ENCODE data around the gene GAREM1.

GAREM1 gene

DNA sequence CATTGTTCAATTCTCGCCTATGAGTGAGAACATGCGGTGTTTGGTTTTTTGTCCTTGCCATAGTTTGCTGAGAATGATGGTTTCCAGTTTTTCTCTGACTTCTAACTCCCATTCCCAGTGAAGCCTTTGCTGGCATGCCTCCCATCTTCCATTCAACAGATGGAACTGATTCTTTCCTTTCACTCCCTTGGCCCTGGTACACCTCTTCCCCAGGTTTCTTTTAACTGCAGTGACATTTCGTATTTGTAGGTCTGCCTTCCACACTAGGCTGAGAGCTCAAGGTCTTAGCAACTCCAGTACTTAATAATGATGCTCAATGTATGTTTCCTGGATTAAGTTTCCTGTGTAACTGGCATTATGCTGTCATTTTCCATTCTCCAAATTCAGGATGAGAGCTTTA, 48.5 kb downstream of the GAREM1 start:
- H2BK120ac ChIP-seq (ENCODE audit: low read depth, low read length): no peak overlapping the region
- no peak overlapping the region for H2BK15ac ChIP-seq (replicated peaks; ENCODE audit: low read depth)
- WGBS (ENCODE audit: extremely low coverage, insufficient coverage, low lambda C conversion rate): no CpG with 5 or more reads among the region's 3 CpGs
- H3K4ac ChIP-seq (ENCODE audit: low read depth, low read length): no peak overlapping the region
- H3K27me3 ChIP-seq (ENCODE audit: insufficient read depth, low read length, poor library complexity): no peaks in the 10 kb centered on the region
- no peak overlapping the region for H3K23ac ChIP-seq (ENCODE audit: low read length)
- H3K36me3 ChIP-seq (ENCODE audit: control insufficient read depth, insufficient read depth, low read length): no peaks in the 10 kb centered on the region
- DNase-seq: no peak
- H4K8ac ChIP-seq (ENCODE audit: low read depth, low read length): no peak overlapping the region
- H3K79me2 ChIP-seq (ENCODE audit: control insufficient read depth, insufficient read depth, low read length): no peaks in the 10 kb centered on the region
- no peak overlapping the region for H4K5ac ChIP-seq (ENCODE audit: low read length)
- H3K4me2 ChIP-seq (ENCODE audit: low read length): no peak overlapping the region
- no peaks in the 10 kb centered on the region for H3K79me1 ChIP-seq (ENCODE audit: low read length)
- H3K18ac ChIP-seq (ENCODE audit: low read length): no peak overlapping the region
- no peak overlapping the region for H3K56ac ChIP-seq (ENCODE audit: low read length)
- H3K4me1 ChIP-seq (ENCODE audit: control insufficient read depth, low read depth, low read length): no peaks in the 10 kb centered on the region
- no peak overlapping the region for H3K27ac ChIP-seq (ENCODE audit: low read depth, low read length)
- H2BK5ac ChIP-seq (ENCODE audit: low read length): no peak overlapping the region
- no peak overlapping the region for H3K9ac ChIP-seq (ENCODE audit: low read length)
- H3K4me3 ChIP-seq (ENCODE audit: low read length): no peak overlapping the region
- no peak overlapping the region for H2AK5ac ChIP-seq (ENCODE audit: low read length)

GRCh38 chr18:32420084-32420750, 50.5 kb downstream of the GAREM1 start:
- Histone ChIP-seq H2AK5ac (ENCODE audit: low read length) (no peak overlapping the region), H3K27ac (ENCODE audit: low read depth, low read length) (no peak overlapping the region), H3K4me3 (ENCODE audit: low read length) (no peak overlapping the region), H3K4me2 (ENCODE audit: low read length) (no peak overlapping the region), H3K56ac (ENCODE audit: low read length) (no peak overlapping the region), H3K18ac (ENCODE audit: low read length) (no peak overlapping the region), H3K4me1 (ENCODE audit: control insufficient read depth, low read depth, low read length) (no peaks in the 10 kb centered on the region), H3K27me3 (ENCODE audit: insufficient read depth, low read length, poor library complexity) (no peaks in the 10 kb centered on the region), H3K79me1 (ENCODE audit: low read length) (no peaks in the 10 kb centered on the region), H2BK15ac (replicated peaks; ENCODE audit: low read depth) (no peak overlapping the region), H2BK120ac (ENCODE audit: low read depth, low read length) (no peak overlapping the region), H3K23ac (ENCODE audit: low read length) (no peak overlapping the region), H3K4ac (ENCODE audit: low read depth, low read length) (no peak overlapping the region), H2BK5ac (ENCODE audit: low read length) (no peak overlapping the region), H4K8ac (ENCODE audit: low read depth, low read length) (no peak overlapping the region), H3K36me3 (ENCODE audit: control insufficient read depth, insufficient read depth, low read length) (no peaks in the 10 kb centered on the region), H3K79me2 (ENCODE audit: control insufficient read depth, insufficient read depth, low read length) (no peaks in the 10 kb centered on the region), H3K9ac (ENCODE audit: low read length) (no peak overlapping the region), H4K5ac (ENCODE audit: low read length) (no peak overlapping the region)
- DNase-seq: no peak
- WGBS (ENCODE audit: extremely low coverage, insufficient coverage, low lambda C conversion rate): no CpG with 5 or more reads among the region's 5 CpGs

GRCh38 chr18:32418148-32418547, 52.5 kb downstream of the GAREM1 start:
- H3K27me3 ChIP-seq (ENCODE audit: insufficient read depth, low read length, poor library complexity): no peaks in the 10 kb centered on the region
- no peak overlapping the region for H3K18ac ChIP-seq (ENCODE audit: low read length)
- no peak overlapping the region for H4K5ac ChIP-seq (ENCODE audit: low read length)
- H4K8ac ChIP-seq (ENCODE audit: low read depth, low read length): no peak overlapping the region
- no peak overlapping the region for H2BK120ac ChIP-seq (ENCODE audit: low read depth, low read length)
- H2BK5ac ChIP-seq (ENCODE audit: low read length): no peak overlapping the region
- no peak overlapping the region for H3K4me3 ChIP-seq (ENCODE audit: low read length)
- H3K23ac ChIP-seq (ENCODE audit: low read length): no peak overlapping the region
- H3K9ac ChIP-seq (ENCODE audit: low read length): no peak overlapping the region
- no peak overlapping the region for H3K27ac ChIP-seq (ENCODE audit: low read depth, low read length)
- H2AK5ac ChIP-seq (ENCODE audit: low read length): no peak overlapping the region
- no peak overlapping the region for H3K4ac ChIP-seq (ENCODE audit: low read depth, low read length)
- WGBS (ENCODE audit: extremely low coverage, insufficient coverage, low lambda C conversion rate): no CpG with 5 or more reads among the region's 5 CpGs
- no peak overlapping the region for H2BK15ac ChIP-seq (replicated peaks; ENCODE audit: low read depth)
- no peaks in the 10 kb centered on the region for H3K4me1 ChIP-seq (ENCODE audit: control insufficient read depth, low read depth, low read length)
- H3K79me1 ChIP-seq (ENCODE audit: low read length): no peaks in the 10 kb centered on the region
- no peaks in the 10 kb centered on the region for H3K79me2 ChIP-seq (ENCODE audit: control insufficient read depth, insufficient read depth, low read length)
- no peak overlapping the region for H3K4me2 ChIP-seq (ENCODE audit: low read length)
- H3K56ac ChIP-seq (ENCODE audit: low read length): no peak overlapping the region
- no peak for DNase-seq
- no peaks in the 10 kb centered on the region for H3K36me3 ChIP-seq (ENCODE audit: control insufficient read depth, insufficient read depth, low read length)

GRCh38 chr18:32405588-32405987, 65.1 kb downstream of the GAREM1 start:
- H4K5ac ChIP-seq (ENCODE audit: low read length): no peak overlapping the region
- H3K4me1 ChIP-seq (ENCODE audit: control insufficient read depth, low read depth, low read length): no peaks in the 10 kb centered on the region
- no peak overlapping the region for H3K4ac ChIP-seq (ENCODE audit: low read depth, low read length)
- no peak overlapping the region for H2BK15ac ChIP-seq (replicated peaks; ENCODE audit: low read depth)
- no peak overlapping the region for H2AK5ac ChIP-seq (ENCODE audit: low read length)
- no peak overlapping the region for H3K27ac ChIP-seq (ENCODE audit: low read depth, low read length)
- H3K23ac ChIP-seq (ENCODE audit: low read length): no peak overlapping the region
- H3K79me2 ChIP-seq (ENCODE audit: control insufficient read depth, insufficient read depth, low read length): no peaks in the 10 kb centered on the region
- no peak overlapping the region for H2BK5ac ChIP-seq (ENCODE audit: low read length)
- no peaks in the 10 kb centered on the region for H3K36me3 ChIP-seq (ENCODE audit: control insufficient read depth, insufficient read depth, low read length)
- H3K4me2 ChIP-seq (ENCODE audit: low read length): no peak overlapping the region
- no peaks in the 10 kb centered on the region for H3K79me1 ChIP-seq (ENCODE audit: low read length)
- no peak overlapping the region for H2BK120ac ChIP-seq (ENCODE audit: low read depth, low read length)
- no peak overlapping the region for H3K9ac ChIP-seq (ENCODE audit: low read length)
- no peak overlapping the region for H3K56ac ChIP-seq (ENCODE audit: low read length)
- no peaks in the 10 kb centered on the region for H3K27me3 ChIP-seq (ENCODE audit: insufficient read depth, low read length, poor library complexity)
- WGBS (ENCODE audit: extremely low coverage, insufficient coverage, low lambda C conversion rate): no CpG with 5 or more reads among the region's 2 CpGs
- H4K8ac ChIP-seq (ENCODE audit: low read depth, low read length): no peak overlapping the region
- no peak overlapping the region for H3K4me3 ChIP-seq (ENCODE audit: low read length)
- H3K18ac ChIP-seq (ENCODE audit: low read length): no peak overlapping the region
- DNase-seq: no peak

DNA sequence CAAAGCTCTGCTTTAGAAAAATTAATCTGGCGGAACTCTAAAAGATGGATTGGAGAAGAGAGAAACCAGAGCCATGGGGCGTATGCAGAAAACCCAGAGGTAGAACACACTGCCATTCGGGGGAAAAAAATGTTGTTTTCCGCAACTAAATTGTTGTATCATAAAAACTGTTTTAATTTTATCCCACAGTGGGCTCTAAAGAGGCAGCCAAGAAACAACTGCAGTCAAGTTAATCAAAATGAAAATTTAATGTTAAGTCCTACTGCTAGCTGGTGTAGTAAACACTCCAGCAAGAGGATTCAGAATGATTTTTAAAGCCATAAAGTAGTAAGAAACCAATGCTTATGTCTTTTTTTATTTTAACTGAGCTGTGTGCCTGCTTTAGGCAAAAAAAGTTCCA, 69.1 kb downstream of the GAREM1 start:
- Histone ChIP-seq H4K8ac (ENCODE audit: low read depth, low read length) (no peak overlapping the region), H2BK5ac (ENCODE audit: low read length) (no peak overlapping the region), H2BK15ac (replicated peaks; ENCODE audit: low read depth) (no peak overlapping the region), H2BK120ac (ENCODE audit: low read depth, low read length) (no peak overlapping the region), H3K4ac (ENCODE audit: low read depth, low read length) (no peak overlapping the region), H3K27me3 (ENCODE audit: insufficient read depth, low read length, poor library complexity) (no peaks in the 10 kb centered on the region), H3K79me1 (ENCODE audit: low read length) (no peaks in the 10 kb centered on the region), H3K79me2 (ENCODE audit: control insufficient read depth, insufficient read depth, low read length) (no peaks in the 10 kb centered on the region), H3K36me3 (ENCODE audit: control insufficient read depth, insufficient read depth, low read length) (no peaks in the 10 kb centered on the region), H3K4me3 (ENCODE audit: low read length) (no peak overlapping the region), H3K9ac (ENCODE audit: low read length) (no peak overlapping the region), H3K4me2 (ENCODE audit: low read length) (no peak overlapping the region), H3K4me1 (ENCODE audit: control insufficient read depth, low read depth, low read length) (no peaks in the 10 kb centered on the region), H3K18ac (ENCODE audit: low read length) (no peak overlapping the region), H3K56ac (ENCODE audit: low read length) (no peak overlapping the region), H2AK5ac (ENCODE audit: low read length) (no peak overlapping the region), H3K27ac (ENCODE audit: low read depth, low read length) (no peak overlapping the region), H3K23ac (ENCODE audit: low read length) (no peak overlapping the region), H4K5ac (ENCODE audit: low read length) (no peak overlapping the region)
- DNase-seq: no peak
- WGBS (ENCODE audit: extremely low coverage, insufficient coverage, low lambda C conversion rate): no CpG with 5 or more reads among the region's 4 CpGs

DNA sequence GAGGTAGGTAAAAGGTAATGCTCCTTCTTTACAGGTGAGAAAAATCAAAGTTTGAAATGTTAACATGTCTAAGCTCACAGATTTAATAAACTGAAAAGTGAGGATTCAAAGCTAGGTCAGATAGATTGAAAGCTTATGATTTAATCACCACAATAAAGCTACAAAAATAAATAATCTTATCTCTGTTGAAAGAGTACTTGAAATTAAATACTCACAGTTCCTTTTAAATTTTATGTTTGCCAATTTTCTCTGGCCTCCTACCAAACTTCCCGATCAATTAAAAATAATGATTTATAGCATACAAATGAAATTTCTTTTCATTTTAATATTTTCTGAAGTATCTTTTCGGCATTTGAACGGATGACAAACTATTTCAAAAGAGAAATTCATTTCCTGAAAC, 77.3 kb downstream of the GAREM1 start:
- H2BK15ac ChIP-seq (replicated peaks; ENCODE audit: low read depth): no peak overlapping the region
- no peak for DNase-seq
- no peaks in the 10 kb centered on the region for H3K27me3 ChIP-seq (ENCODE audit: insufficient read depth, low read length, poor library complexity)
- H2BK120ac ChIP-seq (ENCODE audit: low read depth, low read length): no peak overlapping the region
- H3K79me1 ChIP-seq (ENCODE audit: low read length): no peaks in the 10 kb centered on the region
- WGBS (ENCODE audit: extremely low coverage, insufficient coverage, low lambda C conversion rate): 100% methylated on average over 1 of the region's 3 CpGs
- H3K79me2 ChIP-seq (ENCODE audit: control insufficient read depth, insufficient read depth, low read length): no peaks in the 10 kb centered on the region
- H4K8ac ChIP-seq (ENCODE audit: low read depth, low read length): no peak overlapping the region
- no peaks in the 10 kb centered on the region for H3K36me3 ChIP-seq (ENCODE audit: control insufficient read depth, insufficient read depth, low read length)
- H3K4me3 ChIP-seq (ENCODE audit: low read length): no peak overlapping the region
- H2BK5ac ChIP-seq (ENCODE audit: low read length): no peak overlapping the region
- no peak overlapping the region for H3K4me2 ChIP-seq (ENCODE audit: low read length)
- no peaks in the 10 kb centered on the region for H3K4me1 ChIP-seq (ENCODE audit: control insufficient read depth, low read depth, low read length)
- no peak overlapping the region for H3K56ac ChIP-seq (ENCODE audit: low read length)
- H3K9ac ChIP-seq (ENCODE audit: low read length): no peak overlapping the region
- no peak overlapping the region for H3K23ac ChIP-seq (ENCODE audit: low read length)
- H2AK5ac ChIP-seq (ENCODE audit: low read length): no peak overlapping the region
- H3K18ac ChIP-seq (ENCODE audit: low read length): no peak overlapping the region
- no peak overlapping the region for H3K27ac ChIP-seq (ENCODE audit: low read depth, low read length)
- H4K5ac ChIP-seq (ENCODE audit: low read length): no peak overlapping the region
- no peak overlapping the region for H3K4ac ChIP-seq (ENCODE audit: low read depth, low read length)
